ENCODE measurements around the gene CEP104.

- TF ChIP-seq CTCF (IDR thresholded peaks at IDR 0.05) (peak in 2 of 6 experiments; percentile 2 to 20), POLR2A (IDR thresholded peaks at IDR 0.05) (no peak)
Measured at GRCh38 chr1:3858231-3858981, 1.4 kb upstream of the CEP104 start.
